ENCODE data around the gene TXLNB. TPM values are rescaled to one million over a fixed set of nuclear protein-coding genes. Genes with fewer than 3 reads are reported as not detected.
"Not testable (repeated sequence)": the region's sequence is repeated elsewhere in the genome, so short reads cannot be mapped to it uniquely, and the experiment has no call there.

TXLNB gene
- total and polyA plus RNA-seq, 2 of the 4 experiments (the other 2 are of a cell fraction) = under 0.01 to 0.05 TPM

GRCh38 chr6:139286438-139286837, 5.4 kb downstream of the TXLNB start:
- POLR2A ChIA-PET (ENCODE audit: unreplicated experiment); H4K91ac ChIP-seq (ENCODE audit: insufficient read depth, low read depth, low read length); dilution Hi-C loops (cut with HindIII; ENCODE audit: low sequenced_read_pairs, unreplicated experiment); ATAC-seq (ENCODE audit: low read depth); H2BK20ac ChIP-seq (ENCODE audit: low read depth, low read length); DNase-seq; H3K9me3 ChIP-seq (ENCODE audit: control insufficient read depth, insufficient read depth, low read length); H3K23ac ChIP-seq (ENCODE audit: low read depth, low read length); H2AK5ac ChIP-seq (ENCODE audit: low read depth, low read length); intact Hi-C loops (cut with micrococcal nuclease); H2AK9ac ChIP-seq (replicated peaks; ENCODE audit: low read depth, low read length, poor library complexity); CTCF ChIA-PET; H3K9me1 ChIP-seq (ENCODE audit: insufficient read depth, low read length); H2BK5ac ChIP-seq (ENCODE audit: low read depth, low read length, poor library complexity, severe bottlenecking); H3K9ac ChIP-seq (ENCODE audit: low read depth, low read length); H3K14ac ChIP-seq (replicated peaks; ENCODE audit: low read depth, low read length); H3K18ac ChIP-seq (ENCODE audit: low read depth, low read length); H3K4ac ChIP-seq (ENCODE audit: low read depth, low read length); H3K4me3 ChIP-seq (ENCODE audit: insufficient read depth, low read depth, low read length); H3K27ac ChIP-seq (ENCODE audit: insufficient read depth, low read length); H2AFZ ChIP-seq (replicated peaks; ENCODE audit: low read length, poor library complexity); H2BK120ac ChIP-seq (ENCODE audit: low read depth, low read length); H3K36me3 ChIP-seq (ENCODE audit: control insufficient read depth, insufficient read depth, low read length); H4K20me1 ChIP-seq (ENCODE audit: insufficient read depth, low read length); H3K56ac ChIP-seq (ENCODE audit: extremely low read depth, insufficient read depth, low read length); H3K4me1 ChIP-seq (ENCODE audit: control insufficient read depth, insufficient read depth, low read length); H3K4me2 ChIP-seq (ENCODE audit: low read depth, low read length); H3K79me1 ChIP-seq (ENCODE audit: low read depth in 1 of 2, low read length in 2 of 2); H2BK15ac ChIP-seq (ENCODE audit: low read depth, low read length); H4K5ac ChIP-seq (ENCODE audit: low read depth, low read length); H4K8ac ChIP-seq (ENCODE audit: low read depth in 2 of 2, low read length in 2 of 2); BruUV-seq (replicated peaks); H3K27me3 ChIP-seq (ENCODE audit: control insufficient read depth, insufficient read depth, low read length); in situ Hi-C loops (cut with MboI; ENCODE audit: low sequenced_read_pairs): not testable (repeated sequence)
- WGBS, 2 experiments (ENCODE audit: extremely low coverage in 2 of 2, insufficient read length in 1 of 2) = no CpG with 5 or more reads among the region's 10 CpGs
